ENCODE results near the gene KDELR3.

The KDELR3 gene

GRCh38 chr22:38449776-38450175, 18.1 kb upstream of the KDELR3 start:
- Histone ChIP-seq H3F3A (ENCODE audit: insufficient read depth, low read length) (no peaks in the 10 kb centered on the region), H2AFZ (ENCODE audit: low read length) (no peak overlapping the region), H3K4me1 (ENCODE audit: insufficient read depth, low read length, severe bottlenecking) (no peaks in the 10 kb centered on the region), H3K27me3 (ENCODE audit: insufficient read depth, low read length) (peaks cover 14% of the 10 kb centered on the region), H3K27ac (ENCODE audit: low read depth, low read length, poor library complexity, severe bottlenecking) (no peak overlapping the region), H3K79me2 (ENCODE audit: insufficient read depth, low read length) (no peaks in the 10 kb centered on the region), H3K9me3 (ENCODE audit: low read length) (no peaks in the 10 kb centered on the region), H3K4me2 (ENCODE audit: low read length) (no peak overlapping the region), H3K9me2 (ENCODE audit: low read depth, low read length) (no peaks in the 10 kb centered on the region), H3K9ac (ENCODE audit: low read length) (no peak overlapping the region), H4K20me1 (ENCODE audit: insufficient read depth, low read length) (no peaks in the 10 kb centered on the region), H3K4me3 (ENCODE audit: low read depth, low read length, poor library complexity, severe bottlenecking) (no peak overlapping the region), H3K36me3 (ENCODE audit: insufficient read depth, low read length) (no peaks in the 10 kb centered on the region)
- TF ChIP-seq EZH2 (IDR thresholded peaks at IDR 0.05; ENCODE audit: borderline replicate concordance, low read length), result no peak
- no peak for TF ChIP-seq CTCF (IDR thresholded peaks at IDR 0.05; ENCODE audit: low read length)

- H3K9ac ChIP-seq (ENCODE audit: low read length), result no peak overlapping the region
These were observed 17.6 kb upstream of the KDELR3 start for GRCh38 chr22:38450234-38450797.

GRCh38 chr22:38451404-38451803, 16.5 kb upstream of the KDELR3 start:
- no peak overlapping the region for H3K4me2 ChIP-seq (ENCODE audit: low read length)
- no peaks in the 10 kb centered on the region for H4K20me1 ChIP-seq (ENCODE audit: insufficient read depth, low read length)
- no peaks in the 10 kb centered on the region for H3K36me3 ChIP-seq (ENCODE audit: insufficient read depth, low read length)
- no peaks in the 10 kb centered on the region for H3F3A ChIP-seq (ENCODE audit: insufficient read depth, low read length)
- no peaks in the 10 kb centered on the region for H3K79me2 ChIP-seq (ENCODE audit: insufficient read depth, low read length)
- no peak overlapping the region for H3K27ac ChIP-seq (ENCODE audit: low read depth, low read length, poor library complexity, severe bottlenecking)
- no peak overlapping the region for H3K9ac ChIP-seq (ENCODE audit: low read length)
- H3K4me1 ChIP-seq (ENCODE audit: insufficient read depth, low read length, severe bottlenecking), result no peaks in the 10 kb centered on the region
- no peak for TF ChIP-seq CTCF (IDR thresholded peaks at IDR 0.05; ENCODE audit: low read length)
- no peak for TF ChIP-seq EZH2 (IDR thresholded peaks at IDR 0.05; ENCODE audit: borderline replicate concordance, low read length)
- no peak overlapping the region for H3K4me3 ChIP-seq (ENCODE audit: low read depth, low read length, poor library complexity, severe bottlenecking)
- H2AFZ ChIP-seq (ENCODE audit: low read length), result no peak overlapping the region
- no peaks in the 10 kb centered on the region for H3K9me3 ChIP-seq (ENCODE audit: low read length)
- no peaks in the 10 kb centered on the region for H3K9me2 ChIP-seq (ENCODE audit: low read depth, low read length)
- H3K27me3 ChIP-seq (ENCODE audit: insufficient read depth, low read length), result peaks cover 14% of the 10 kb centered on the region

More at GRCh38 chr22:38450234-38450797, 17.6 kb upstream of the KDELR3 start:
- Histone ChIP-seq H4K20me1 (ENCODE audit: insufficient read depth, low read length) (no peaks in the 10 kb centered on the region), H3K36me3 (ENCODE audit: insufficient read depth, low read length) (no peaks in the 10 kb centered on the region), H3K27ac (ENCODE audit: low read depth, low read length, poor library complexity, severe bottlenecking) (no peak overlapping the region), H3K4me1 (ENCODE audit: insufficient read depth, low read length, severe bottlenecking) (no peaks in the 10 kb centered on the region), H3K4me3 (ENCODE audit: low read depth, low read length, poor library complexity, severe bottlenecking) (no peak overlapping the region), H3K9me2 (ENCODE audit: low read depth, low read length) (no peaks in the 10 kb centered on the region), H3K79me2 (ENCODE audit: insufficient read depth, low read length) (no peaks in the 10 kb centered on the region), H3K27me3 (ENCODE audit: insufficient read depth, low read length) (peaks cover 14% of the 10 kb centered on the region), H3K9me3 (ENCODE audit: low read length) (no peaks in the 10 kb centered on the region), H3F3A (ENCODE audit: insufficient read depth, low read length) (no peaks in the 10 kb centered on the region), H3K4me2 (ENCODE audit: low read length) (no peak overlapping the region), H2AFZ (ENCODE audit: low read length) (no peak overlapping the region)
- no peak for TF ChIP-seq EZH2 (IDR thresholded peaks at IDR 0.05; ENCODE audit: borderline replicate concordance, low read length)
- TF ChIP-seq CTCF (IDR thresholded peaks at IDR 0.05; ENCODE audit: low read length), result no peak

Data from OCI-LY1 (cell line).